Keratinocyte (primary cell): ENCODE results near the gene SELENOP.

Experiments
- EZH2 ChIP-seq: IDR thresholded peaks from one replicate; pipeline ENCODE4 v1.6.1; 2012; ENCODE audit warnings: inconsistent platforms, mild to moderate bottlenecking, low read length, moderate library complexity
- TF ChIP-seq, protein P1 (sequence below), 3 experiments: IDR thresholded peaks in 1 of 3; conservative IDR thresholded peaks in 1 of 3; optimal IDR thresholded peaks in 1 of 3; 2 replicates in 2 of 3; 3 replicates in 1 of 3; pipeline versions ENCODE3 to v1.5.1; 2011; ENCODE audit warnings: low read length in 3 of 3, mild to moderate bottlenecking in 3 of 3, moderate library complexity in 2 of 3, control low read depth in 1 of 3, inconsistent platforms in 1 of 3; ENCODE audit not compliant: insufficient read depth in 2 of 3; ENCODE audit errors: extremely low read depth in 1 of 3

DNA sequence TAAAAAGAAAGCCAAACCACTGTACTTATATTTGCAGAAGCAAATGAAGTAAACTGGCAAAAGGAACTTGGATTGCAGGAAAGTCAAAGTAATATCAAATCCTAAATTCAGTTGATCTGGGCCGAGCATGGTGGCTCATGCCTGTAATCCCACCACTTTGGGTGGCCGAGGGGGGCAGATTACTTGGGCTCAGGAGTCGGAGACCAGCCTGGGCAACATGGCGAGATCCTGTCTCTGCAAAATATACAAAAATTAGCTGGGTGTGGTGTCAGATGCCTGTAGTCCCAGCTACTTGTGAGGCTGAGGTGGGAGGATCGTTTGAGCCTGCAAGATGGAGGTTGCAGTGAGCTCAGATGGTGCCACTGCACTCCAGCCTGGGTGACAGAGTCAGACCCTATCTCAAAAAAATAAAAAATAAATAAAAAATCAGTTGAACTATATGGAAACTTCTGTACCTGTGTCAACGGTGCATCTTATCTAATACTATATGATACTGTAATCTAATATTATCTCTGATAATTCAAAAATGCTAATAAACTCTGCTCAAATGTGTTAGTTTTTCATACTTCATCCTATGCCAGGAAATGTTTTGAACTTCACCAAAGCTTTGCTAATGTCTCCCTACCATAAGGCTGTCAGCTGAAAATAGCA, 10.1 kb downstream of the SELENOP start:
- TF ChIP-seq, protein P1, sequence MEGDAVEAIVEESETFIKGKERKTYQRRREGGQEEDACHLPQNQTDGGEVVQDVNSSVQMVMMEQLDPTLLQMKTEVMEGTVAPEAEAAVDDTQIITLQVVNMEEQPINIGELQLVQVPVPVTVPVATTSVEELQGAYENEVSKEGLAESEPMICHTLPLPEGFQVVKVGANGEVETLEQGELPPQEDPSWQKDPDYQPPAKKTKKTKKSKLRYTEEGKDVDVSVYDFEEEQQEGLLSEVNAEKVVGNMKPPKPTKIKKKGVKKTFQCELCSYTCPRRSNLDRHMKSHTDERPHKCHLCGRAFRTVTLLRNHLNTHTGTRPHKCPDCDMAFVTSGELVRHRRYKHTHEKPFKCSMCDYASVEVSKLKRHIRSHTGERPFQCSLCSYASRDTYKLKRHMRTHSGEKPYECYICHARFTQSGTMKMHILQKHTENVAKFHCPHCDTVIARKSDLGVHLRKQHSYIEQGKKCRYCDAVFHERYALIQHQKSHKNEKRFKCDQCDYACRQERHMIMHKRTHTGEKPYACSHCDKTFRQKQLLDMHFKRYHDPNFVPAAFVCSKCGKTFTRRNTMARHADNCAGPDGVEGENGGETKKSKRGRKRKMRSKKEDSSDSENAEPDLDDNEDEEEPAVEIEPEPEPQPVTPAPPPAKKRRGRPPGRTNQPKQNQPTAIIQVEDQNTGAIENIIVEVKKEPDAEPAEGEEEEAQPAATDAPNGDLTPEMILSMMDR (optimal IDR thresholded peaks at IDR 0.05 in 1 of 3, IDR thresholded peaks at IDR 0.05 in 1 of 3, conservative IDR thresholded peaks at IDR 0.05 in 1 of 3; ENCODE audit: extremely low read depth in 1 of 3, insufficient read depth in 2 of 3, low read length in 3 of 3) = no peak
- no peak for TF ChIP-seq EZH2
